ENCODE data around the gene OPRL1.
"Not testable (repeated sequence)": the region's sequence is repeated elsewhere in the genome, so short reads cannot be mapped to it uniquely, and the experiment has no call there.

Gene OPRL1

DNA sequence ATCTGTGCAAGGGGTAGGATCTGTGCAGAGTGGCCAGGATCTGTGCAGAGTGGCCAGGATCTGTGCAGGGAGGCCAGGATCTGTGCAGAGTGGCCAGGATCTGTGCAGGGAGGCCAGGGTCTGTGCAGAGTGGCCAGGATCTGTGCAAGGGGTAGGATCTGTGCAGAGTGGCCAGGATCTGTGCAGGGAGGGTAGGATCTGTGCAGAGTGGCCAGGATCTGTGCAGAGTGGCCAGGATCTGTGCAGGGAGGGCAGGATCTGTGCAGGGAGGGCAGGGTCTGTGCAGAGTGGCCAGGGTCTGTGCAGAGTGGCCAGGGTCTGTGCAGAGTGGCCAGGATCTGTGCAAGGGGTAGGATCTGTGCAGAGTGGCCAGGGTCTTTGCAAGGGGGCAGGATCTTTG is 8.7 kb downstream of the OPRL1 start:
- DNase-seq = not testable (repeated sequence)

DNA sequence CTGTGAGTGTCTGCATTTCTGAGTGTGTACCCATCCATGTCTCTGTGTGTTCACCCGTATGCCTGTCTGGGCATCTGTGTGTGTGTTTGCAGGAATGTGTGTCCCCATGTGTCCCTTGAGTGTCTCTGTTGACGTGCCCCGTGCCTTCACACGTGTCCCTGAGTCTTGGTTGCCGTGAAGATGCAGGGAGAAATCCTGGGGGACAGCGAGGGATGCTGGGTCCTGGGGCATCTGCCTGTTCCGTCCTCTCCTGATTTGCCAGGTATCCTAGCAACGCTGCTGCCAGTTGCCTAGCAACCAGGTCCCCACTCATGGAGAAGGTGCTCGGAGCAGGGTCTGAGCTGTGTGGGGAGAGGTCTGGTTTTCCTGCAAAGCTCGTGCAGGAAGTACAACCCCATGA is 10.3 kb downstream of the OPRL1 start:
- no peak for DNase-seq

DNA sequence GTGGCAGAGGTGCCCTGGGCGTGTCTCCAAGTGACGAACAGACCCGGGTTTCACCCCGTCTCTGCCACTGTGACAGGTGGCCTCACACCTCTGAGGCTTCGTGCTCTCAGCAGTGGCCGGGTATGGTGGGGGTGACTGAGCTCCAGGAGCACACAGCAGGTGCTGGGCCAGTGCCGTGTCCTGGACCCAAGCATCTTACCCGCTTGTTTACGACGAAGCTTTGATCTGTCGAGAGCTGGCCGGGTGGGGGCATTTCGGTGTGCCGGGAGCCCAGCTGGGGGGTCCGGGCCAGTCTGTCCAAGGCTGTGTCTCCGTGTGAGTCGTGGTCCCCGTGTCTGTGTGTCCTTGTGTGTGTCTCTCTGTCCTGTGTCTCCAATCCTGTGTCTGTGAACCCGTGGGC is 11.5 kb downstream of the OPRL1 start:
- DNase-seq = no peak

DNA sequence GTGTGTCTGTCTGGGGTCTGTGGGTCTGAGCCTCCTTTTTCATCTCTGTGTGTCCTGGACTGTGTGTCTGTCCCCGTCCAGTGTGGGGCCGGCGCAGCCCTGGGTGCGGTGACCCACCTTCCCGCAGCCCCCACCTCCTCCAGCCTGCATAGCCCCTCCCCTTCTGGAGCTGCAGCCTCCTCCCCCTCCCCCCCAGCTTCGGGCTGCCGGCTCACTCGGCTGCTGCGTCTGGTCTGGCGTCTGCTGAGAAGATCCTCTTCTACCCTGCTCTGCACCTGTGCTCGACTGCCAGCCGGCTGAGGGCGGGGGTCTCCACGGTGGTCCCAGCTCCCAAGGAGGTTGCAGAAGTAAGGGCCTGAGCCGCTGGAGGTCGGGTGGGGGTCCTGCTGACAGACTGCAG is 11.9 kb downstream of the OPRL1 start:
- DNase-seq = no peak

DNA sequence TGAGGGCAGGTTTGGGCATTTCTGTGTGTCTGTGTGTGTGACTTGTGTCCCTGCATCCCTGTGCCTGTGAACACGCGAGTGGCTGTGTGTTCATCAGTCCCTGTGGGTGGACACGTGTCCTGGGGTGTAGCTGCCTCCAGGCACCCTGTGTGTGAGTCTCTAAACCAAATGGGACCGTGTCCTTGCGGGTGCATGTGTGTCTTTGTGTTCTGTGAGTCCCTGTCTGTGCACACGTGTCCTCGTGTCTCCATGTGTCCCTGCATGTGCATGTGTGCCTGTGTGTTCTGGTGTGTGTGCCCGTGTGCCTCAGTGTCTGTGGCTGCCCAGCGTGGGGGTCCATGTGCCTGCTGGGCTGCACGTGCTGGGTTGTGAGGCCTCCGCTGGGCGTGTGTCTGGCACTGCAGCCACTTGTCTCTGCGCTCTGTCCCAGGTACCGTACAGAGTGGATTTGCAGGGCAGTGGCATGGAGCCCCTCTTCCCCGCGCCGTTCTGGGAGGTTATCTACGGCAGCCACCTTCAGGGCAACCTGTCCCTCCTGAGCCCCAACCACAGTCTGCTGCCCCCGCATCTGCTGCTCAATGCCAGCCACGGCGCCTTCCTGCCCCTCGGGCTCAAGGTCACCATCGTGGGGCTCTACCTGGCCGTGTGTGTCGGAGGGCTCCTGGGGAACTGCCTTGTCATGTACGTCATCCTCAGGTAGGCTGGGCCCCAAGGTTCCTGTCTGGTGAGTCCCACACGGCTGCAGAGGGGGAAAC is 12.6 kb downstream of the OPRL1 start:
- DNase-seq = no peak

DNA sequence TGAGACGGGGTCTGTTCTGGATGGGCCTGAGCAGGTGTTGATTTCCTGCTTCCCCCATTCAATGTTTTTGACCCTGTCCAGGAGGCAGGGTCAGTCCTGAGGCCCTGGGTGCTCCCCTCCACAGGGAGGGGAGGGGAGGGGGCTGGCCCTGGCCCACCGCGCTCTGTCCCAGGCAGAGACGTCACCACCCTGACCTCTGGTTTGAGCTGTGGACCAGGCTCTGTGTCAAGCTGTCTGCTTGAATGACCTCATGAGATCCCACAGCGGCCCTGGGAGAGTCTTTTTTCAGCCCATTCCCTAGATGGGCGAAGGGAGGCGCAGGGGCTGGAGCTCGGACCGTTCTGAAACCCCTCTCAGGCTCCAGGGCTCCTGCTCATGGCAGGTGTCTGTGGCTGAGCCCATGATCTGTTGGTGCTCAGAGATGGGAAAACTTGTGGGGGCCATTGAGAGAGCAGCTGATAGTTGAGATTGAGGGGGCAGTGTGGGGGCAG is 13.2 kb downstream of the OPRL1 start:
- DNase-seq = no peak

DNA sequence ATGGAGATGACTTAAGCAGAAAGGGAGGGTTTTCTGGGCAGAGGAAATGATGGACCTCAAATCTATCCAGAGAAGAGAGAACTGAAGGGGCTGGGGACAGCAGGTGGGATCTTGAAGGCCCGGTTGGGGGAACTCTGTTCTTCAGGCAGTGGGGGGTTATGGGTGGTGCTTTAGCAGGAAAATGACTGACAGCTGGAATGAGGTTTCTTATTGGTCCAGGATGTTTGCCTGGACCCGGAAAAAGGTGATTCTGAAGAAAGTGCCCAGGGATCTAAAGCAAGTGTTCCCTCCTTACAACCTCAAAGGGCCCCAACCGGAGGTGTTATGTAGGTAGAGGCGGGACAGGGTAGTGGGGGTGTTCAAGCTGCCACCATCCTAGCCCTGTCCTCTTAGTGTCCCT is 15.6 kb downstream of the OPRL1 start:
- DNase-seq = no peak

DNA sequence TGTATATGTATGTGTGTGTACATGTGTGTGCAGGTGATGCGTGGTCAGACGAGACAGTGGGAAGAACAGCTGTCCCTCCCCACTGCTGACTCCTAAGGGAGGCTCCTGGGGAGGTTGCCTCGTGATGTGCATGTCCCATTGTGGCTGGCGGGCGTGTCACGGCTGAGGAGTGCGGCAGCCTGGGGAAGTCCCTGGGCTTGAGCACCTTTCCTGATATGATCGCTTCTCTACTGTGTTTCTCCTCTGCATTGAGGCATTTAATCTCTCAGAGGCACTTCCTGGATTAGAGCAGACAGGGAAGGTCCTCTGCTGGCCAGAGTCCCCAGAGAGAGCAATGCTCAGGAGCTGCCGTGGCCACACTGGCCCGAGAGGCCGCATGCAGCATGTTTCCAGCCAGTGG is 16.0 kb downstream of the OPRL1 start:
- DNase-seq = no peak

DNA sequence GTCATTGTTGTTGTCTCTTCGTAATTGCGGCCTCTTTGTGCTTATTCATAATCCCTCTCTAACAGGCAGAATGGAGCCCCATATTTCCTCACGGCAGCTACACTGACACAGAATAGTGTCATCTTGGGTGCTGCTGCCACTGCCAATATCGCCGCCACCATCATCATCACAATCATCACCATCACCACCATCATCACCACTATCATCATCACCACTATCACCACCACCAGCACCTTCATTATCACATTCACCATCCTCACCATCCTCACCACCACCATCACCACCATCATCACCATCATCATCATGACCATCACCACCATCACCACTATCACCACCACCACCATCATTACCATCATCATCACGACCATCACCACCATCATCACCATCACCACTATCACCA is 16.7 kb downstream of the OPRL1 start:
- no peak for DNase-seq

DNA sequence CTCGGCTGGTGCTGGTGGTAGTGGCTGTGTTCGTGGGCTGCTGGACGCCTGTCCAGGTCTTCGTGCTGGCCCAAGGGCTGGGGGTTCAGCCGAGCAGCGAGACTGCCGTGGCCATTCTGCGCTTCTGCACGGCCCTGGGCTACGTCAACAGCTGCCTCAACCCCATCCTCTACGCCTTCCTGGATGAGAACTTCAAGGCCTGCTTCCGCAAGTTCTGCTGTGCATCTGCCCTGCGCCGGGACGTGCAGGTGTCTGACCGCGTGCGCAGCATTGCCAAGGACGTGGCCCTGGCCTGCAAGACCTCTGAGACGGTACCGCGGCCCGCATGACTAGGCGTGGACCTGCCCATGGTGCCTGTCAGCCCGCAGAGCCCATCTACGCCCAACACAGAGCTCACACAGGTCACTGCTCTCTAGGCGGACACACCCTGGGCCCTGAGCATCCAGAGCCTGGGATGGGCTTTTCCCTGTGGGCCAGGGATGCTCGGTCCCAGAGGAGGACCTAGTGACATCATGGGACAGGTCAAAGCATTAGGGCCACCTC is 18.7 kb downstream of the OPRL1 start:
- DNase-seq = no peak

DNA sequence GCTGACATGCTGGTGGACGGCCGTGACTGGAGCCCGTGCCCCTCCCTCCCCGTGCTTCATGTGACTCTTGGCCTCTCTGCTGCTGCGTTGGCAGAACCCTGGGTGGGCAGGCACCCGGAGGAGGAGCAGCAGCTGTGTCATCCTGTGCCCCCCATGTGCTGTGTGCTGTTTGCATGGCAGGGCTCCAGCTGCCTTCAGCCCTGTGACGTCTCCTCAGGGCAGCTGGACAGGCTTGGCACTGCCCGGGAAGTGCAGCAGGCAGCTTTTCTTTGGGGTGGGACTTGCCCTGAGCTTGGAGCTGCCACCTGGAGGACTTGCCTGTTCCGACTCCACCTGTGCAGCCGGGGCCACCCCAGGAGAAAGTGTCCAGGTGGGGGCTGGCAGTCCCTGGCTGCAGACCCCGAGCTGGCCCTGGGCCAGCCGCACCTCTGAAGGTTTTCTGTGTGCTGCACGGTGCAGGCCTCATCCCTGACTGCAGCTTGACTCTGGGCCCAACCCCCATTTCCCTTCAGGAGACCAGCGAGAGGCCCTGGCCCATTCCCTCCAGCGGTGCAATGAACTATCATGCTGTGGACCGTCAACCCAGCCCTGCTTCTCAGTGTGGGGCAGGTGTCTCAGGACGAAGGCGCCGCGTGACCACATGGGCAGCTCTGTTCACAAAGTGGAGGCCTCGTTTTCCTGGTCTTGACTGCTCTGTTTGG is 19.4 kb downstream of the OPRL1 start:
- peak; percentile 55 for DNase-seq

DNA sequence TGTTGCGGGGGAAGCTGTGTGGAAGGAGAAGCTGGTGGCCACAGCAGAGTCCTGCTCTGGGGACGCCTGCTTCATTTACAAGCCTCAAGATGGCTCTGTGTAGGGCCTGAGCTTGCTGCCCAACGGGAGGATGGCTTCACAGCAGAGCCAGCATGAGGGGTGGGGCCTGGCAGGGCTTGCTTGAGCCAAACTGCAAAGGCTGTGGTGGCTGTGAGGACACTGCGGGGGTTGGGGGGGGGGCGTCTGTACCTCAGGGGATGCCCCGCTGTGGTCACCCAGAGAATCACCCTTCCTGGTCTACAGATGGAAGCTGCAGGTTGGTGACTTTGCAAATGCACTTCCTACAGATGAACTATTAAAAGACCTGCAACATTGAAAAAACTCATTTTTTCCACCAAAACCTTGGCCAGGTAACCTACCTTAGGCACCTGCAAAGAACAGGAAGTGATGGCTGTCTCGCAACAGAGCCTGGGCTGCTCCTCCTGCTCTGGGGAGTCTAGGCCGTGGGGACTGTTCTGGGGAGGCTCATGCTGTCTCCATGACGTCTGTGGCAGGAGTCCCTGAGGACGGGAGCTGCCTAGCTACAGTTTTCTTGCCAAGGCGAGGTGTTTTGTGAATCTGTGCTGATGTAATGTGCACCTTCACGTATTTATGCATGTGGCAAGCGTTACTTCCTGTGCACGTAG is 20.1 kb downstream of the OPRL1 start:
- DNase-seq = peak; percentile 51

DNA sequence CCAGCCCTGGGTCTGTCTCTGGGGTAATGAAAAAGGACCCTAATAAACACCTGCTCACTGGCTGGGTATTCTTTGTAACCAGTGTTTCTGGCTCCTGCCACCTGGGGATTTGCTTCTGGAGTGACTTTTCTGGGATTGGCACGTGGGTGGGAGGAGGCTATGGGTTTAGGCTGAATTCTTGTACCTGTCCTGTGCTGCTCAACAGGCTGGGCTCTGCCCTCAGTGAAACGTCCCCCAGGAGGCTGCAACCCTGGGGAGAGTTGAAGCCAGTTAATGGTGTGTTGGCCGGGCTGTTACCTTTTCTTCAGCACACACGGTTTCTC is 20.6 kb downstream of the OPRL1 start:
- no peak for DNase-seq

DNA sequence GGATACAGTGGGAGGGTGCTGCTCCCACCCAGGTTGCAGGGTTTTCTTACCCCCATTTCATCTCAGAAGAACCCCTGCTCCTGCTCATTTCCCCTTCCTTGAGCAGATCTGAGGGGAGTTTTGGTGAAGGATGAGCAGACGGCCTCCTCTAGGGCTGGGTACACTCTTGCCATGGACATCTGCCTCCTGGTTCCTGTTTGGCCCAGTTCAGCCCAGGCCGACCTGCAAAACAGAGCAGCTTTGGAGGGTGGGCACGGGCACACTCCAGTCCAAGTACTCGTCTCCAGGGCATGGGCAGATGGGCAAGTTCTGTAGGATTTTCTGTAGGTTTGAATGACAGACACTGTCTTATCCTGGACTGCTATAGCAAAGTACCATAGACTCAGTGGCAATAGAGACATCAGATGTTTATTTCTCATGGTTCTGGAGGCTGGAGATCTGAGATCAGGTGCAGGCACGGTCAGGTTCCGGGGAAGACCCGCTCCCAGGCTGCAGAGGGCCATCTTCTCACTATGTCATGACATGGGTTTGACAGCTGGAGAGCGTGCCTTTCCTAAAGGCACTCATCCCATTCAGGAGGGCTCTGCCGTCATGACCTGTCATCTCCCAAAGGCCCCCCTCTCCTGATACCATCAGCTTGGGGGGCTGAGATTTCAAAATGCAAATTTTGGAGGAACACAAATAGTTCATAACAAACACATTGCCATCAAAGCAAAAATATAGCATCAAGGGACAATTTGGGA is 21.2 kb downstream of the OPRL1 start:
- no peak for DNase-seq

DNA sequence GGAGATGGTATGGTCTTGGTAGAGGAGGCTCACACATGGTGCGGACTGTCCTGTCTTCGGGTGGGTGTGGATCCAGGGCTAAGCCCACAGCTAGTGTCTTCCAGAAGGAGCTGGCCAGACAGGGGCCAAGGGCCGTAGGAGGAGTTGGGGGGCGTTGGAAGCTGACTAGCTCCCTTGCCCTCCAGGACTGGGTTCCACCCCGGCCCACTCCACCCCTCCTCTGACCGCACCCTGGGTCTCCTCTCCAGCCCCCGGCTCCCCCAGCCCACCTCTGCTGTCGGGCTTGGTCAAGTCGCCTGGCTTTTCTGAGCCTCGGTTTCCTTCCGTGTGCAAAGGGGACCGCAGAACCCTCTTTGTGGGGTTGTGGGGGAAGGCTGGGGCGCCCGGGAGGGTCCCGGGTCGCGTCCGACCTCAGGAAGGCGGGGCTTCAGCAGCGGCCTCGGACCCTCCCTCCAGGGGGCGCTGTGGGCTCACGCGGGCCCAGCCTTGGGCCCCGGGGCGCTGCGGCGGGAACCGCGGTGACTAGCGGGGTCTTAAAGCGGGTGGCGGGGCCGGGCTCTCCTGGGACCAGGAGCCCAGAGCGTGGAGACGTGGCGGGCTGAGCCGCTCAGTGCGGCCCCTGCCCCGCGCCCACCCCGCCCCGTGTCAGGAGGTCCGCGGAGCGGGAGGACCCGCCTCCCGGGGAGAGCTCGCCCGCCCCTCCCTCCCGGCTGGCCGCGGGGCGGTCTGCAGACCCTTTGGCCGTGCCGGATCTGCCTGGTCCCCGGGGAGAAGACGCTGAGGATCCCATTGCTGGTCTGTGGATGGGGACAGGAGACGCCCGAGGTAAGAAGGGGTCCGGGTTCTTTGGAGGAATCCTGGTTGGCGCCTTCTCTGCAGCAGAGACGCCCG is 22.1 kb downstream of the OPRL1 start:
- DNase-seq = peak; percentile 76

DNA sequence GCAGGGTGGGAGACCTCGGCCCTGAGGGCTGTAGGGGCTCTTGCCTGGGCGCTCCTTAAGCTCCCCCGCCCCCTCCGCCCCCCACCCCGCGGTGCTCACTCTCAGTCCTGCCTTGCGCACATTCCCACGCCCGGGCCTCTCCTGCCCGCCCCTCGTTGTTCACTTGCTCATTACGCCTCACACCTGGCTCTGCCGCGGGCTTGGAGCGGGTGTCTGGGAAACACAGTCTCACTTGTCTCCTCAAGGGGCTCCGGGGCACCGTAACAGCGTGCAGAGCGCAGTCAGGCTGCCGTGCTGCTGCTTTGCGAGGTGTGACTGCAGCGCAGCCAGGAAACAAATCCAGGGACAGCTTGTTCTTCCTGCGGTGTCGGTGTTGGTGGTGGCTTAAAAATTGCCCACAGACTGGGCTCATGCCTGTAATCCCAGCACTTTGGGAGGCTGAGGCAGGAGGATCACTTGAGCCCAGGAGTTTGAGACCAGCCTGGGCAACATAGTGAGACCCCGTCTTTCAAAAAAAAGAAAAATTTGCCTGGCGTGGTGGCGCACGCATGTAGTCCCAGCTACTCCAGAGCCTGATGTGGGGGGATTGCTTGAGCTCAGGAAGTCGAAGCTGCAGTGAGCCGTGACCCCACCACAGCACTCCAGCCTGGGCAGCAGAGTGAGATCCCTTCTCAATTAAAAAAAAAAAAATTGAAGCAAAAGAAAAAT is 22.9 kb downstream of the OPRL1 start:
- peak; percentile 44 for DNase-seq

DNA sequence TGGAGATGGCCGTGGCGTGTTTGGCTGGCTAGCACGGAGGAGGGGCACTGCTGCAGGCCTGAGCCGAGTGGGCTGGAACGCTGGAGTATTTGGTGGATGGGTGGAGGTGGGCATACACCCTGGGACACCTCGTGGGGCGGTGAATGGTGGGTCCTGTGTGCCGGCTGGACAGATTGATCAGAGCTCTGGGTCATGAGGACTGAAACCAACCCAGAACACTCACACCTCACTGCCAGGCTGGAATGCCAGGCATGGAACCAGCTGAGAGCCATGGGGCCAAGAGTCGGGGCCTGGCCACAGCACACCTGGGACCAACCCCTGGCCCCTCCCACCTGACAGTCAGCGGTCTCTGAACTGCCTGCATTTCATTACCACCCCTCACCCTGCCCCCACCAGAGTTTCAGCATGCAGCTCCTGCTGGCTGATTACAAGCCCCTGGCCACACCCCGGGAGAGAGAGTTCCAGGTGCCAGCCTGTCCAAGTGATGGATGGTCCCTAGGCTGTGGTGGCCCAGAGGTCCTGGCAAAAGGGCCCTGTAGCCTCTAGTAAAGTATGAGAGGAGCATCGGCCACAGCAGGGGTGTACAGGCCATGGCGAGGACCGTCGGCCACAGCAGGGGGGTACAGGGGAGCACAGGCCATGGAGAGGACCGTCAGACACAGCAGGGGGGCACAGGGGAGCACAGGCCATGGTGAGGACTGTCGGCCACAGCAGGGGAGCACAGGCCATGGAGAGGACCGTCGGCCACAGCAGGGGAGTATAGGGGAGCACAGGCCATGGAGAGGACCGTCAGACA is 24.2 kb downstream of the OPRL1 start:
- peak; percentile 46 for DNase-seq

DNA sequence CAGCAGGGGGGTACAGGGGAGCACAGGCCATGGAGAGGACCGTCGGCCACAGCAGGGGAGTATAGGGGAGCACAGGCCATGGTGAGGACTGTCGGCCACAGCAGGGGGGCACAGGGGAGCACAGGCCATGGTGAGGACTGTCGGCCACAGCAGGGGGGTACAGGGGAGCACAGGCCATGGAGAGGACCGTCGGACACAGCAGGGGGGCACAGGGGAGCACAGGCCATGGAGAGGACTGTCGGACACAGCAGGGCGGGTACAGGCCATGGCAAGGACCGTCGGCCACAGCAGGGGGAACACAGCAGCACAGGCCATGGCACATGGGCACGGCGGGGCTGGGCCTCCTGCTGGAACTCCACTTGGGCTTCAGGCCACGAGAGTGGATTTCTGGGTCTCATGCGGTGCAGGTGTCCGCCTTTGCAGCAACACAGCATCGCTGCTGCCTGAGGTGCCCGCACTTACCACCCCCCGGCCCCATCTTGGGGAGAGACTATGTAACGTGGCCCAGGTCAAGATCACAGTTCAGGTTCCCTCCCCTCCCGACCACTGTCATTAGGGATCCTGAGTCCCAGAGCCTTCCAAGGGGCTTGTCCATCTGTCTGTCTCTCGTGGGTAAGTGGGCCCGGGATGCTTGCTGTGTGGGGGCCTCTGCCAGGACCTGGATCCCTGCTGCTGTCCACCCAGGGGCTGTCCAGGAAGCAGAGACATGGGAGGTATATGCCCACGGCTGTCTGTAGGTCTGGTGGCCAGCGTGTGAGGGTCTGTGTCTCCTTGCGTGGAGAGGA is 25.0 kb downstream of the OPRL1 start:
- DNase-seq = peak; percentile 2

DNA sequence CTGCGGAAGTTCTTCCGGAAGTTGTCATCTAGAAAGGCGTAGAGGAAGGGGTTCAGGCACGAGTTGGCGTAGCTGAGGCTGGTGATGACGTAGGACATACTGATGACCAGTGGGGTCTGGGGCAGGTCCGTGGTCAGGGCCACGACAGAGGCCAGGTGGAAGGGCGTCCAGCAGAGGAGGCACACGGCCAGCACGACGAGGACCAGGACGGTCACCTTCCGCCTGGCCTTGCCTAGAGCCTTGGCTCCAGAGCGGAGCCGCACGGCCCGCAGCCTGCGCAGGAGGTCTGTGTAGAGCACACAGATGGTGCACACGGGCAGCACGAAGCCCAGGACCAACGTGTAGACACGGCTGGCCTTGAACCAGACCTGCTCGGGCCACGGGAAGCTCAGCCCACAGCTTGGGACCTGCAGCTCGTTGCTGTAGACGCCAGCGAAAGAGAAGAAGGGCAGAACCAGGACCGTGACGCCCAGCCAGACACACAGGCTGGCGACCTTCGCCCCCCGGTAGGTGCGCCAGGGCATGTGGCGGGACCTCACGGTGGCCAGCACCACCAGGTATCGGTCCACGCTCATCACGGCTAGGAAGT is 26.1 kb downstream of the OPRL1 start:
- peak; percentile 2 for DNase-seq

Data from RPMI8226 (cell line).